Lower leg skin (tissue), 4 donors: Measurements from ENCODE around the gene ZNF384. TPM values are rescaled to one million over a fixed set of nuclear protein-coding genes. Genes with fewer than 3 reads are reported as not detected.

Experiments
- DNase-seq, 2 donors: peaks; one replicate each; pipeline ENCODE4 v3.0.0-alpha.2; 2019; ENCODE audit warnings: low spot score in 2 of 2
- H3K4me3 ChIP-seq: fragments of 200-600 bp; sonication (generic); 2 replicates; pipeline ENCODE4 v1.5.1; 2017; ENCODE audit warnings: mild to moderate bottlenecking, low read depth; ENCODE audit not compliant: poor library complexity, severe bottlenecking
- CTCF ChIP-seq, 3 donors: fragments of 450-650 bp; IDR thresholded peaks; one replicate each; pipeline ENCODE4 v1.5.1; 2016; ENCODE audit warnings: antibody characterized with exemption in 3 of 3, mild to moderate bottlenecking in 3 of 3, moderate library complexity in 2 of 3
- POLR2A ChIP-seq, 2 donors: fragments of 450-650 bp; IDR thresholded peaks; one replicate each; pipeline ENCODE4 v1.6.1; 2016 to 2017; ENCODE audit warnings: antibody characterized with exemption in 2 of 2, mild to moderate bottlenecking in 1 of 2, moderate library complexity in 1 of 2
- WGBS, 2 donors: methylation state at CpG; one replicate each; pipeline ENCODE4 v1.1.5; 2018; 5-methylcytosine and 5-hydroxymethylcytosine counted together
- intact Hi-C: fragments of 100-400 bp; cut with DNase I; formaldehyde crosslinking; loops from one replicate; pipeline ENCODE4 v1.15.0; 2023; ENCODE audit warnings: low total_unique reads
- total RNA-seq, 4 donors: library from RNA; depleted of rRNA; stranded (reverse); fragments of >200 nt; gene quantifications; one replicate each; pipeline ENCODE4 v1.1.0, GENCODE V29; 2016

ZNF384 gene
- total RNA-seq, 4 donors from 2014 or later = 22.7 to 79.9 (median 33.7) TPM

- DNase-seq = no peak
- WGBS, 2 donors = 57 to 62% methylated on average over 4 of the region's 4 CpGs
- no peak overlapping the region for H3K4me3 ChIP-seq
- intact Hi-C loops = no loop called here
- TF ChIP-seq POLR2A (IDR thresholded peaks at IDR 0.05) (no peak), CTCF (IDR thresholded peaks at IDR 0.05) (no peak)
Measured at GRCh38 chr12:6691473-6691872, 2.3 kb upstream of the ZNF384 start.

- WGBS, 2 donors = 0% methylated on average over 13 of the region's 13 CpGs
- no peak for DNase-seq
- no peak for TF ChIP-seq POLR2A (IDR thresholded peaks at IDR 0.05)
- TF ChIP-seq CTCF (IDR thresholded peaks at IDR 0.05) = no peak
- intact Hi-C loops = no loop called here
- H3K4me3 ChIP-seq = peak overlapping the region; percentile 91
Measured at GRCh38 chr12:6688543-6688998, 604 bp downstream of the ZNF384 start.

GRCh38 chr12:6685814-6686213, 3.4 kb downstream of the ZNF384 start:
- no peak for DNase-seq
- WGBS, 2 donors = 79 to 80% methylated on average over 3 of the region's 3 CpGs
- no peak overlapping the region for H3K4me3 ChIP-seq
- intact Hi-C loops = no loop called here
- TF ChIP-seq CTCF (IDR thresholded peaks at IDR 0.05) (no peak), POLR2A (IDR thresholded peaks at IDR 0.05) (no peak)

- TF ChIP-seq CTCF (IDR thresholded peaks at IDR 0.05) = no peak
- intact Hi-C loops = no loop called here
- 69 to 75% methylated on average over 6 of the region's 6 CpGs for whole genome bisulfite sequencing, 2 donors
- no peak overlapping the region for H3K4me3 ChIP-seq
- no peak for DNase-seq
Measured at GRCh38 chr12:6684609-6685008, 4.6 kb downstream of the ZNF384 start.

GRCh38 chr12:6676962-6677361, 12.2 kb downstream of the ZNF384 start:
- TF ChIP-seq CTCF (IDR thresholded peaks at IDR 0.05) = no peak
- TF ChIP-seq POLR2A (IDR thresholded peaks at IDR 0.05) = no peak
- 88 to 96% methylated on average over 5 of the region's 5 CpGs for WGBS, 2 donors
- intact Hi-C loops = no loop called here
- H3K4me3 ChIP-seq = no peak overlapping the region
- DNase-seq = no peak

GRCh38 chr12:6672143-6672542, 17.0 kb downstream of the ZNF384 start:
- intact Hi-C loops = no loop called here
- no peak for TF ChIP-seq POLR2A (IDR thresholded peaks at IDR 0.05)
- no peak for TF ChIP-seq CTCF (IDR thresholded peaks at IDR 0.05)
- H3K4me3 ChIP-seq = no peak overlapping the region
- DNase-seq = no peak
- 84 to 92% methylated on average over 9 to 18 of the region's 18 CpGs for WGBS, 2 donors
